GM21447 (cell line): ENCODE results near the gene INA.
"Not testable (repeated sequence)": the region's sequence is repeated elsewhere in the genome, so short reads cannot be mapped to it uniquely, and the experiment has no call there.

Source experiments
- ATAC-seq: cut with Tn5 transposase; IDR thresholded peaks from one replicate; pipeline ENCODE4 v1.9.1; 2021; ENCODE audit not compliant: unreplicated experiment

The INA gene

GRCh38 chr10:103276896-103277712 lies at the start of gene INA:
Gene INA, plus strand, starts transcription at chr10:103277138. Its CDS starts 74 bp downstream, at chr10:103277212.
- ATAC-seq = no peak

DNA sequence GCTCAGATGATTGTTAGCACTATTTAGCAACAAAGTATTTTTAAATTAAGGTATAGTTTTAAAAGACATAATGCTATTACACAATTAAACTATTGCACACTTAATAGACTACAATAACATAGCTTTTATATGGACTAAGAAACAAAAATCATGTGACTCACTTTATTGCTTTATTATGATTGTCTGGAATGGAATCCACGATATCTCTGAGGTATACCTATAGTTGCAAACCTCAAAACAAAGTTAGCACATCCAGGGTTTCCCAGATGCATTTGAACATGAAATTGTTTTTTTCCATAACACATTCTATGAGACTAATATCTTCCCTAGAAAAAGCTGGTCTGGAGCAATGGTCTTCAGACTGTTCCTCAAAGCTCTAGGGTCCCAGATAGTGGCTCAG lies 49.5 kb upstream of the INA start:
- no peak for ATAC-seq

DNA sequence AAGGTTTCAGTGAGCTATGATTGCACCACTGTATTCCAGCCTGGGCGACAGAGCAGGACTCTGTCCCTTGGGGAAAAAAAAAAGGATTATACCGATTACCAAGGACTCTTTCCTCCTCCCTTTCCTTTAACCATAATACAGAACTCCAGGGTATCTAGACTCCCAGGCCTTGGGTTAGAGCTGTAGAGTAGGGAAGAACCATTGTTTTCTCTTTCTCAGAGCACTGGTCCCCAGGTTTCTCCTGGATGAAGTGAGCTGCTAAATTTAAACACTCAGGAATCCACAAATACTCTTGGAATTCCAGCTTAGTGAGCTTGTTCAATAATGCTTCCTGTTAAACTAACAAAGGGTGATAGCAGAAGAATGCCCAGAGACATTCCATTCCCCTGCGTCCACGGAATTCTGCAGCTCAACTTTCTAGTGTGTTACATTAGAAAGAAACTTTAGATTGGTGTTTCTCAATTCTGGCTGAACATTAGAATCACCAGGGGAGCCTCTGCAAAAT lies 45.8 kb upstream of the INA start:
- ATAC-seq = no peak

DNA sequence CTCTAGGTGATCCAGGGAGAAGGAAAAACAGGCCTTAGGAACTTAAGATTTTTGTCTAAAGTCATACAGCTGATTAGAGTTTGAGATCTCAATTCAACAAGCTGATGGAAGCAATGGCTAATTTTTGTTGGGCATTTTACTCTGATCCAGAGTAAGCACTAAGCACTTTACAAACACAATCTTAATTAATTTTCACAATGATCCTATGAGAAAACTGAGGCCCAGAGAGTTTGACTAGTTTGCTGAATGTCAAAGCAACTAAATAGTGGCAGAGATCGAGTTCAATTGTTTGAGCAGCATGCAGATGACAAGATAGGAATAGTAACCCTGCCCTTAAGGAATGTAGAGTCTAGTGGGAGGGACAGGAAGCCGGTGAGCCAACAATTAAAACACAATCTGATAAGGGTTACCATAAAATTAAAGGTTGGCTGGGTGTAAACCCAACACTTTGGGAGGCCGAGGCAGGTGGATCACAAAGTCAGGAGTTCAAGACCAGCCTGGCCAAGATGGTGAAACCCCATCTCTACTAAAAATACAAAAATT lies 44.7 kb upstream of the INA start:
- ATAC-seq = no peak

DNA sequence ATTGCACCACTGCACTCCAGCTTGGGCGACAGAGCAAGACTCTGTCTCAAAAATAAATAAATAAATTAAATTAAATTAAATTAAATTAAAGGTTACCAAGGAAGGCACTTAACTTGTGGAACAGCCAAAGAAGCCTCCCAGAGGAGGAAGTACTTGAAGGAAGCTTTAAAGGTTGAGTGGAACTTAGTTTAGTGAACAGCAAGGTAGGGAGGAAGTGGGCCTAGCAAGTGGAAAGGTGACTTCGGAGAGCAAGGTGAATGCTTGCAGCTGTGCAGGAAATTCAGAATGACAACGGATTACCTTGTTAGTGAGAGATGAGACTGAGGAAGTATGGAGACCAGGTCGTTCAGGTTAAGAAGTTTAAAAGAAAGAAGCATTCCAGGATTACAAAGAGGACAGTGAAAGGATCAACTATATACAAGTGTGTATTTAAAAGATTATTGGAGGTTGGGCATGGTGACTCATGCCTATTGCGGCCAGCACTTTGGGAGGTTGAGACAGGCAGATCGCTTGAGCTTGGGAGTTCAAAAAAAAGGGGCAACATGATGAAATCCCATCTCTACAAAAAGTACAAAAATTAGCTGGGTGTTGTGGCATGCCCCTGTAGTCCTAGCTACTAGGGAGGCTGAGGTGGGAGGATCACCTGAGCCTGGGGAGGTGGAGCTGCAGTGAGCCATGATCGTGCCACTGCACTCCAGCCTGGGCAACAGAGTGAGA lies 44.0 kb upstream of the INA start:
- ATAC-seq = no peak

- no peak for ATAC-seq
Observed at GRCh38 chr10:103235775-103236174, 41.2 kb upstream of the INA start.

DNA sequence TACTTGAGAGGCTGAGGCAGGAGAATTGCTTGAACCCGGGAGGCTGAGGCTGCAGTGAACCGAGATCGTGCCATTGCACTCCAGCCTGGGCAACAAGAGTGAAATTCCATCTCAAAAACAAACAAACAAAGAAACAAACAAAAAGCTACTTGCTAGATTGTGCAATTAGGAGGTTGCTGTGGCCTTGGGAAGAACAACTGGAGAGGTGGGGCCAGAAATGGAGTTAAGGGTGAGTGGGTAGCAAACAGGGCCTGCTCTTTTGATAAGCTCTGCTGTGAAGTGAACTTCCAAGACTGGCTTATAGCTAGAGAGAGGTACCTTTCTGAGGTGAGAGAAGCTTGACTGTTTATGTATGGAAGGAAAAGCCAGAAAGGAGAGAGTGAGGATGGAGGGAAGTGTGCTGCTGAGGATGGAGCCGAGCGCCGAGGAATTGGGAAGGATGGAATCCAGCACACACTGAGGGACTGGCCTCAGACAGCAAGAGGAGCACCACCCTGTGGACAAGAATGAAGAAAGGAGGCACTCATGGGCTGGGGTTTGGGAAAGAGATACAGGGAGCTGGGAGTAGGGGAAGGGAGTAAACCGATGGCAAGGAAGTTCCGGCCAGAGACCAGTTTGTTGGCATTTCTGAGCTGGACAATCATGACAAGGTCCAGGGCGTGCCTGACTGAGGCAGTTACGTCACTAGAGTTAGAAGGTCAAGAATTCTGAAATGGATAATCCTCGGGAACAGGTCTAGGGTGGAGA lies 38.3 kb upstream of the INA start:
- no peak for ATAC-seq

GRCh38 chr10:103241262-103242011 lies 35.5 kb upstream of the INA start:
- ATAC-seq = no peak

GRCh38 chr10:103244666-103245271 lies 32.2 kb upstream of the INA start:
- no peak for ATAC-seq

DNA sequence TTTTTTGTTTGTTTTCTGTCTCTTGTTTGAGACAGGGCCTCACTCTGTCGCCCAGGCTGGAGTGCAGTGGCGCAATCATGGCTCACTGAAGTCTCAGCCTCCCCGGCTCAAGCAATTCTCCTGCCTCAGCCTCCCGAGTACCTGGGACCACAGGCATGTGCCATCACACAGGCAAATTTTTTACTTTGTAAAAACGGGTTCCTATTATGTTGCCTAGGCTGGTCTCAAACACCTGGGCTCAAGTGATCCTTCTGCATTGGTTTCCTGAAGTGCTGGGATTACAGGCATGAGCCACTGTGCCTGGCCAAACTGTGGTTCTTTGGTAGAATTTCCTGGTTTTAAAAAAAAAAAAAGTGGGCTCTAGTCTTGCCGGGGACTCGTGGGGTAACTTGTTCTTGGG lies 31.4 kb upstream of the INA start, which contains the start of gene RPEL1:
Gene RPEL1 (plus strand): TSS at position 301 of the 400 bp plus-strand sequence. CDS start 110 bp downstream, outside the sequence.
- not testable (repeated sequence) for ATAC-seq

DNA sequence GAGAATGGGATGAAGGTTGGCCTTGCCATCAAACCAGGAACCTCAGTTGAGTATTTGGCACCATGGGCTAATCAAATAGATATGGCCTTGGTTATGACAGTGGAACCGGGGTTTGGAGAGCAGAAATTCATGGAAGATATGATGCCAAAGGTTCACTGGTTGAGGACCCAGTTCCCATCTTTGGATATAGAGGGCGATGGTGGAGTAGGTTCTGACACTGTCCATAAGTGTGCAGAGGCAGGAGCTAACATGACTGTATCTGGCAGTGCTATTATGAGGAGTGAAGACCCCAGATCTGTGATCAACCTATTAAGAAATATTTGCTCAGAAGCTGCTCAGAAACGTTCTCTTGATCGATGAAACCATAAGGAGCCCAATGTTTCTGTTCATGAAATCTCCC lies 30.6 kb upstream of the INA start:
- no peak for ATAC-seq

- ATAC-seq = no peak
Observed at GRCh38 chr10:103254113-103254512, 22.8 kb upstream of the INA start.

- no peak for ATAC-seq
Observed at GRCh38 chr10:103254538-103255325, 22.2 kb upstream of the INA start.

- no peak for ATAC-seq
Observed at GRCh38 chr10:103256613-103257012, 20.3 kb upstream of the INA start.

DNA sequence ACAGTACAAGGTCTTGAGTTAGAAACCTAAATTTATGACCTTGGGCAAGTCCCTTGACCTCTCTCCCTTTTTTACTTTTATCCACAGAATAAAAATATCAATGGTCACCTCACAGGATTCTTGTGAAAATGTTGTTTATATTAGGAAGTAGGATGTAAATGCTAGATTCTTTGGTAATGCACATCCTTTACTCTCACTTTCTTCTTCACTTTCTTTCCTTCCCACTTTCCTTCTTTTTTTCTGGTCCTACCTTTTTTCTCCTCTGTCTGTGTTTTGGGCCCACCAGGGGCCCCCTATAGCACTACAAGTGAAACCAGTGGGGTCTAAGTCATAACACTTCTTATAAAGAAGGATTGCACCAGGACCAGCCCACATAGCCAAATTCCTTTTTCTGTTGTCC lies 19.1 kb upstream of the INA start:
- ATAC-seq = no peak

DNA sequence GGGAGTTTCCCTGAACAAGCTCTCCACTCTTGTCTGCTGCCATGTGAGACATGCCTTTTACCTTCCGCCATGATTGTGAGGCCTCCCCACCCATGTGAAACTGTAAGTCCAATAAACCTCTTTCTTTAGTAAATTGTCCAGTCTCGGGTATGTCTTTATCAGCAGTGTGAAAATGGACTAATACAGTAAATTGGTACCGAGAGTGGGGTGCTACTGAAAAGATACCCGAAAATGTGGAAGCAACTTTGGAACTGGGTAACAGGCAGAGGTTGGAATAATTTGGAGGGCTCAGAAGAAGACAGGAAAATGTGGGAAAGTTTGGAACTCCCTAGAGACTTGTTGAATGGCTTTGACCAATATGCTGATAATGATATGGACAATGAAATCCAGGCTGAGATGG lies 18.0 kb upstream of the INA start:
- ATAC-seq = not testable (repeated sequence)

- no peak for ATAC-seq
Observed at GRCh38 chr10:103259989-103260388, 16.9 kb upstream of the INA start.

- ATAC-seq = no peak
Observed at GRCh38 chr10:103262229-103262628, 14.7 kb upstream of the INA start.

DNA sequence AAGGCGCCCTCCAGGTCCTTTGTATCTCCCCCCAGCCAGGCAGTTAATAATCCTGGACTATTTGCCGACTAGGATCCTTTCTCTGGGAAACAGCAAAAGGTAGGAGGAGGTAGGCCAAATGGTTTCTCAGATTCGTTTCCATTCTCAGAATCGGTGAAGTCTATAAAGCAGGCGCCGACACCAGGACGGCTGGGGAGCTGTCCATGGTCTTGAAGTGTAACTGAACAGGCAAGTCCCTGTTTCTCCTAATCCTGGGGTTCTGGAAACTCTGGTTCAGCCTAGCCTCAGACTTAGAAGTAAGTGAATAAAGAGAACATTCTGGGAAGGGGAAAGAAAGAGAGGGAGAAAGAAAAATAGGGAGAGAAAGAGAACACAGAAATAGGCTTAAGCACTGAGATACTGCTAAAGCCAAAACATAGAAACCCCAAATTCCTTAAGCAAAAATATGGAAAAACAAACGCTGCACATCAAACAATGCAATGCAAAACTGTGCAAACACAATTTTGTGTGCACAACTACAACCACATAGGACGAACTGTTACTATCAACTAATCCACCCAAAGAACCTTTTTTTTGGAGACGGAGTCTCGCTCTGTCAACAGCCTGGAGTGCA lies 11.1 kb upstream of the INA start:
- no peak for ATAC-seq
